SK-N-SH (cell line): ENCODE measurements around the gene RNF130.

ENCODE experiments used
- MEF2A ChIP-seq: IDR thresholded peaks from 2 replicates; pipeline ENCODE4 v1.4.0; 2012; ENCODE audit warnings: low read depth, borderline replicate concordance
- RFX5 ChIP-seq: IDR thresholded peaks from 2 replicates; pipeline ENCODE4 v1.6.1; 2012; ENCODE audit warnings: mild to moderate bottlenecking, improper control_type of control experiment, low read length
- SIN3A ChIP-seq: IDR thresholded peaks from 2 replicates; pipeline ENCODE4 v1.6.1; 2012; ENCODE audit warnings: low read depth, mild to moderate bottlenecking, low read length, moderate library complexity, borderline replicate concordance
- SMC3 ChIP-seq: IDR thresholded peaks from 2 replicates; pipeline ENCODE4 v1.6.1; 2012; ENCODE audit warnings: low read depth, low read length, improper control_type of control experiment
- TAF1 ChIP-seq: IDR thresholded peaks from 2 replicates; pipeline ENCODE4 v1.6.1; 2012; ENCODE audit warnings: low read depth, mild to moderate bottlenecking, low read length, moderate library complexity, borderline replicate concordance
- TF ChIP-seq, protein P1 (sequence below): fragments of 200-600 bp; sonication (generic); IDR thresholded peaks from 2 replicates; pipeline ENCODE4 v1.6.1; 2017; ENCODE audit warnings: antibody characterized with exemption, mild to moderate bottlenecking, moderate library complexity

DNA sequence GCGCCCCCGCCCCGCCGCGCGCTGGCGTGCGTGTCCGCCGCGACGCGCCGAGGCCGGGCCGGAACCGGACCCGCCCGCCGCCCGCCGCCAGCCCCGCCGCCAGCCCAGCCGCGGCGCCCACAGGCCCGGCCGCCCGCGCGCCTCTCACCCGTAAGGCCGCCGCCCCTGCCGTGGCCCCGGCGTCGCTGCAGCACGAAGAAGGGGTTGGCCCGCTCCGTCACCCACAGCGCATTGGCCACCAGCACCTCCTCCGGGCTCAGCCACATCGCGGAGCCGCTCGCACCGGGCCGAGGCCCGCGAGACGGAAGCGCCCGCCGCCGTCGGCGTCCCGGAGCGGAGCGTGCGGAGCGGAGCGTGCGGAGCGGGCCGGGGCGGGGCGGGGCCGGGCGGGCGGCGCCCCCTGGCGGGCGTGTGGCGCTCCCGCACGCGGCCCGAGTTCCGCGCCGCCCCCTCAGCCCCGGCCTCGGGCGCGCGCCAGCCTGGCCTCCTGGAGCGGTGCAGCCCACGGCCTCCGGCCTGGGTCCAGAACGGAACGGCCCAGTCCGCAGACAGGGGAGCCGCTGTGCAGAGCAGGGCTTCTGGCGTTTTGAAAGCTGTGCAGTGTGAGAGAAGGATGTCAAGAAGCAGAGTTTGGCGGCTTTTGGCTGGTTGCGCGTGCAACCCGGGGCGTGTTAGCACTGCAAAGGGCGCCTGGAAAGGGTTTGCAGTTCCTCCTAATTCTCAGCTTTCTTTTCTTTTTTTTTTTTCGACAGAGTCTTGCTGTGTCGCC is 163.8 kb downstream of the RNF130 start, which contains the start of gene TBC1D9B:
- TF ChIP-seq RFX5, result no peak
- TF ChIP-seq SIN3A, result peak; percentile 29; the same call in 1 of the 2 replicates
- TF ChIP-seq TAF1, result 0 out of 2 replicates have a peak, but pooled peaks have one; percentile 16
- TF ChIP-seq, protein P1, sequence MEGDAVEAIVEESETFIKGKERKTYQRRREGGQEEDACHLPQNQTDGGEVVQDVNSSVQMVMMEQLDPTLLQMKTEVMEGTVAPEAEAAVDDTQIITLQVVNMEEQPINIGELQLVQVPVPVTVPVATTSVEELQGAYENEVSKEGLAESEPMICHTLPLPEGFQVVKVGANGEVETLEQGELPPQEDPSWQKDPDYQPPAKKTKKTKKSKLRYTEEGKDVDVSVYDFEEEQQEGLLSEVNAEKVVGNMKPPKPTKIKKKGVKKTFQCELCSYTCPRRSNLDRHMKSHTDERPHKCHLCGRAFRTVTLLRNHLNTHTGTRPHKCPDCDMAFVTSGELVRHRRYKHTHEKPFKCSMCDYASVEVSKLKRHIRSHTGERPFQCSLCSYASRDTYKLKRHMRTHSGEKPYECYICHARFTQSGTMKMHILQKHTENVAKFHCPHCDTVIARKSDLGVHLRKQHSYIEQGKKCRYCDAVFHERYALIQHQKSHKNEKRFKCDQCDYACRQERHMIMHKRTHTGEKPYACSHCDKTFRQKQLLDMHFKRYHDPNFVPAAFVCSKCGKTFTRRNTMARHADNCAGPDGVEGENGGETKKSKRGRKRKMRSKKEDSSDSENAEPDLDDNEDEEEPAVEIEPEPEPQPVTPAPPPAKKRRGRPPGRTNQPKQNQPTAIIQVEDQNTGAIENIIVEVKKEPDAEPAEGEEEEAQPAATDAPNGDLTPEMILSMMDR, result peak; percentile 31
- 0 out of 2 replicates have a peak, but pooled peaks have one; percentile 9 for TF ChIP-seq SMC3
- no peak for TF ChIP-seq MEF2A
